K562 (cell line): Measurements from ENCODE around the gene INHBC. TPM values are rescaled to one million over a fixed set of nuclear protein-coding genes. Genes with fewer than 3 reads are reported as not detected.

ENCODE experiments used
- EGR1 ChIP-seq: fragments of 450-650 bp; conservative IDR thresholded peaks from 2 replicates; pipeline ENCODE4 v1.6.1; 2017; ENCODE audit warnings: mild to moderate bottlenecking
- ELF4 ChIP-seq: fragments of 450-650 bp; formaldehyde crosslinking; IDR thresholded peaks from 2 replicates; pipeline ENCODE4 v1.4.0; 2022; ENCODE audit warnings: missing genetic modification characterization
- EP400 ChIP-seq: fragments of 450-650 bp; IDR thresholded peaks from 2 replicates; pipeline ENCODE4 v1.6.1; 2017; ENCODE audit warnings: antibody characterized with exemption, mild to moderate bottlenecking, moderate library complexity
- EZH2 ChIP-seq: IDR thresholded peaks from 2 replicates; pipeline ENCODE4 v1.6.1; 2012; ENCODE audit warnings: low read depth, mild to moderate bottlenecking, inconsistent platforms, low read length, borderline replicate concordance
- FOXP1 ChIP-seq: sonication (generic); formaldehyde crosslinking; IDR thresholded peaks from 2 replicates; pipeline ENCODE4 v1.8.0; 2022; ENCODE audit warnings: mild to moderate bottlenecking, missing genetic modification reagents
- KDM5B ChIP-seq: fragments of 200-600 bp; sonication (generic); IDR thresholded peaks from 2 replicates; pipeline ENCODE4 v1.6.1; 2012; ENCODE audit warnings: low read depth, mild to moderate bottlenecking, moderate library complexity, low read length, control low read depth, inconsistent platforms; ENCODE audit not compliant: insufficient replicate concordance
- NR2C1 ChIP-seq, 2 experiments: fragments of 450-650 bp; IDR thresholded peaks; 2 replicates each; pipeline ENCODE4 v1.6.1; 2017; ENCODE audit warnings: mild to moderate bottlenecking in 2 of 2, antibody characterized with exemption in 1 of 2, inconsistent platforms in 1 of 2, missing compliant biosample characterization in 1 of 2, missing genetic modification characterization in 1 of 2
- PCBP1 ChIP-seq: fragments of 200-400 bp; formaldehyde crosslinking; IDR thresholded peaks from 2 replicates; pipeline ENCODE4 v1.6.1; 2018; ENCODE audit warnings: mild to moderate bottlenecking, low read depth, low read length; ENCODE audit not compliant: poor library complexity, severe bottlenecking
- POLR2H ChIP-seq: IDR thresholded peaks from 2 replicates; pipeline ENCODE4 v1.6.1; 2016; ENCODE audit warnings: missing genetic modification characterization, low read depth, mild to moderate bottlenecking, control low read depth, missing compliant biosample characterization, moderate library complexity
- RBM15 ChIP-seq: fragments of 200-400 bp; formaldehyde crosslinking; IDR thresholded peaks from 2 replicates; pipeline ENCODE4 v1.6.1; 2018; ENCODE audit warnings: mild to moderate bottlenecking, low read length, moderate library complexity; ENCODE audit not compliant: insufficient read depth
- RBM39 ChIP-seq: fragments of 200-400 bp; formaldehyde crosslinking; optimal IDR thresholded peaks from 2 replicates; pipeline ENCODE3; 2018; ENCODE audit warnings: low read depth, low read length
- TAF1 ChIP-seq: IDR thresholded peaks from 2 replicates; pipeline ENCODE4 v1.6.1; 2011; ENCODE audit warnings: mild to moderate bottlenecking, low read length, moderate library complexity; ENCODE audit not compliant: insufficient read depth, control insufficient read depth, severe bottlenecking; ENCODE audit errors: extremely low read depth
- TBP ChIP-seq: optimal IDR thresholded peaks from 2 replicates; pipeline ENCODE3; 2011; ENCODE audit warnings: low read depth, low read length, improper control_type of control experiment
- TEAD2 ChIP-seq: fragments of 450-650 bp; IDR thresholded peaks from 2 replicates; pipeline ENCODE4 v1.6.1; 2016; ENCODE audit warnings: missing genetic modification characterization, control low read depth, missing compliant biosample characterization
- THRA ChIP-seq: fragments of 450-650 bp; IDR thresholded peaks from 2 replicates; pipeline ENCODE4 v1.6.1; 2017; ENCODE audit warnings: mild to moderate bottlenecking, moderate library complexity
- TOE1 ChIP-seq, 2 experiments: fragments of 450-650 bp in 1 of 2; sonication (generic) in 1 of 2; formaldehyde crosslinking in 1 of 2; IDR thresholded peaks; 2 replicates each; pipeline versions ENCODE4 v1.7.1 to v1.8.0; 2016 to 2022; ENCODE audit warnings: borderline replicate concordance in 2 of 2, mild to moderate bottlenecking in 2 of 2, antibody characterized with exemption in 1 of 2, inconsistent platforms in 1 of 2, low read depth in 1 of 2, missing genetic modification reagents in 1 of 2, moderate library complexity in 1 of 2
- ZBTB7A ChIP-seq: IDR thresholded peaks from 2 replicates; pipeline ENCODE4 v1.6.1; 2011; ENCODE audit warnings: low read depth, mild to moderate bottlenecking, low read length, moderate library complexity, borderline replicate concordance; ENCODE audit not compliant: control insufficient read depth
- ZNF184 ChIP-seq: sonication (generic); formaldehyde crosslinking; IDR thresholded peaks from 2 replicates; pipeline ENCODE4 v1.5.0; 2020; ENCODE audit warnings: missing genetic modification reagents
- ZNF717 ChIP-seq: fragments of 250-450 bp; sonication (Bioruptor Pico); IDR thresholded peaks from 2 replicates; pipeline ENCODE4 v1.5.0; 2021
- polyA plus RNA-seq, 8 experiments: library from polyadenylated mRNA; depleted of rRNA in 4 of 8; stranded (reverse) in 5 of 8; unstranded in 3 of 8; fragments of >200 nt; fragmentation: Nextera tagmentation in 2 of 8; fragmentation: Illumina TruSeq in 1 of 8; extraction: Ambion mirVana in 2 of 8; extraction: Trizol in 1 of 8; gene quantifications; 2 replicates each; pipeline versions ENCODE4 v1.2.1 to v1.2.3, GENCODE V29; 2011 to 2014; ENCODE audit warnings: inconsistent platforms in 1 of 8, missing spikeins in 1 of 8
- total RNA-seq, 7 experiments: library from RNA; depleted of rRNA in 6 of 7; stranded (reverse); fragments of >200 nt in 6 of 7; fragmentation: Illumina TruSeq in 2 of 7; extraction: Trizol in 2 of 7; gene quantifications; 2 replicates each; pipeline versions ENCODE4 v1.2.1 to v1.2.3, GENCODE V29; 2011 to 2021; ENCODE audit warnings: low replicate concordance in 1 of 7
- TF ChIP-seq, protein P1 (sequence below): sonication (generic); formaldehyde crosslinking; IDR thresholded peaks from 2 replicates; pipeline ENCODE4 v1.9.0; 2022; ENCODE audit warnings: mild to moderate bottlenecking, missing genetic modification reagents
- TF ChIP-seq, protein P2 (sequence below): fragments of 450-650 bp; conservative IDR thresholded peaks from 2 replicates; pipeline ENCODE4 v1.6.1; 2016; ENCODE audit warnings: missing genetic modification characterization, low read depth, mild to moderate bottlenecking, missing compliant biosample characterization, moderate library complexity
- TF ChIP-seq, protein P3 (sequence below): fragments of 450-650 bp; IDR thresholded peaks from 2 replicates; pipeline ENCODE4 v1.7.1; 2018; ENCODE audit warnings: mild to moderate bottlenecking, low read depth; ENCODE audit not compliant: partially characterized antibody

The INHBC gene
- total and polyA plus RNA-seq, 9 of the 15 experiments (the other 6 are each of a cell fraction or from before 2014, with no cell fraction given), result 0.07 to 0.24 (median 0.15) TPM; not detected in 4

GRCh38 chr12:57430931-57431566 lies 3.5 kb upstream of the INHBC start, which contains the start of gene R3HDM2 (continued):
- TF ChIP-seq, protein P1, sequence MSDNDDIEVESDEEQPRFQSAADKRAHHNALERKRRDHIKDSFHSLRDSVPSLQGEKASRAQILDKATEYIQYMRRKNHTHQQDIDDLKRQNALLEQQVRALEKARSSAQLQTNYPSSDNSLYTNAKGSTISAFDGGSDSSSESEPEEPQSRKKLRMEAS, result peak; percentile 100
- no peak for TF ChIP-seq ZNF717 (CRISPR knock-in tag)
- TF ChIP-seq TBP, result peak; percentile 80
- peak; percentile 89 for TF ChIP-seq POLR2H (tag)
- no peak for TF ChIP-seq ZBTB7A
- no peak for TF ChIP-seq EZH2
- no peak for TF ChIP-seq THRA
- peak; percentile 99 for TF ChIP-seq FOXP1 (CRISPR knock-in tag)
- TF ChIP-seq RBM39, result no peak
- TF ChIP-seq, protein P2, sequence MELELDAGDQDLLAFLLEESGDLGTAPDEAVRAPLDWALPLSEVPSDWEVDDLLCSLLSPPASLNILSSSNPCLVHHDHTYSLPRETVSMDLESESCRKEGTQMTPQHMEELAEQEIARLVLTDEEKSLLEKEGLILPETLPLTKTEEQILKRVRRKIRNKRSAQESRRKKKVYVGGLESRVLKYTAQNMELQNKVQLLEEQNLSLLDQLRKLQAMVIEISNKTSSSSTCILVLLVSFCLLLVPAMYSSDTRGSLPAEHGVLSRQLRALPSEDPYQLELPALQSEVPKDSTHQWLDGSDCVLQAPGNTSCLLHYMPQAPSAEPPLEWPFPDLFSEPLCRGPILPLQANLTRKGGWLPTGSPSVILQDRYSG, result no peak
- peak; percentile 87 for TF ChIP-seq TAF1
- TF ChIP-seq, protein P3, sequence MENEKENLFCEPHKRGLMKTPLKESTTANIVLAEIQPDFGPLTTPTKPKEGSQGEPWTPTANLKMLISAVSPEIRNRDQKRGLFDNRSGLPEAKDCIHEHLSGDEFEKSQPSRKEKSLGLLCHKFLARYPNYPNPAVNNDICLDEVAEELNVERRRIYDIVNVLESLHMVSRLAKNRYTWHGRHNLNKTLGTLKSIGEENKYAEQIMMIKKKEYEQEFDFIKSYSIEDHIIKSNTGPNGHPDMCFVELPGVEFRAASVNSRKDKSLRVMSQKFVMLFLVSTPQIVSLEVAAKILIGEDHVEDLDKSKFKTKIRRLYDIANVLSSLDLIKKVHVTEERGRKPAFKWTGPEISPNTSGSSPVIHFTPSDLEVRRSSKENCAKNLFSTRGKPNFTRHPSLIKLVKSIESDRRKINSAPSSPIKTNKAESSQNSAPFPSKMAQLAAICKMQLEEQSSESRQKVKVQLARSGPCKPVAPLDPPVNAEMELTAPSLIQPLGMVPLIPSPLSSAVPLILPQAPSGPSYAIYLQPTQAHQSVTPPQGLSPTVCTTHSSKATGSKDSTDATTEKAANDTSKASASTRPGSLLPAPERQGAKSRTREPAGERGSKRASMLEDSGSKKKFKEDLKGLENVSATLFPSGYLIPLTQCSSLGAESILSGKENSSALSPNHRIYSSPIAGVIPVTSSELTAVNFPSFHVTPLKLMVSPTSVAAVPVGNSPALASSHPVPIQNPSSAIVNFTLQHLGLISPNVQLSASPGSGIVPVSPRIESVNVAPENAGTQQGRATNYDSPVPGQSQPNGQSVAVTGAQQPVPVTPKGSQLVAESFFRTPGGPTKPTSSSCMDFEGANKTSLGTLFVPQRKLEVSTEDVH, result peak; percentile 66
- no peak for TF ChIP-seq TOE1 (IDR thresholded peaks at IDR 0.05; ENCODE audit: borderline replicate concordance)
- TF ChIP-seq TOE1 (CRISPR knock-in tag; IDR thresholded peaks at IDR 0.05; ENCODE audit: borderline replicate concordance, low read depth), result peak; percentile 95
- TF ChIP-seq ZNF184, result no peak
- no peak for TF ChIP-seq NR2C1 (IDR thresholded peaks at IDR 0.05)
- no peak for TF ChIP-seq NR2C1 (tag; IDR thresholded peaks at IDR 0.05)
- peak; percentile 89 for TF ChIP-seq EP400
- TF ChIP-seq RBM15, result no peak
- peak; percentile 82 for TF ChIP-seq EGR1
- TF ChIP-seq ELF4 (CRISPR knock-in tag), result peak; percentile 81; the same call in 1 of the 2 replicates
- TF ChIP-seq TEAD2 (tag), result no peak
- TF ChIP-seq PCBP1, result peak; percentile 96
- TF ChIP-seq KDM5B, result peak; percentile 86
